Measurements from ENCODE around the gene ASIC3. TPM values are rescaled to one million over a fixed set of nuclear protein-coding genes. Genes with fewer than 3 reads are reported as not detected.

Gene ASIC3
- total and polyA plus RNA-seq, 2 of the 8 experiments (the other 6 are each of a cell fraction or from before 2014, with no cell fraction given) = 1.6 to 1.9 TPM

DNA sequence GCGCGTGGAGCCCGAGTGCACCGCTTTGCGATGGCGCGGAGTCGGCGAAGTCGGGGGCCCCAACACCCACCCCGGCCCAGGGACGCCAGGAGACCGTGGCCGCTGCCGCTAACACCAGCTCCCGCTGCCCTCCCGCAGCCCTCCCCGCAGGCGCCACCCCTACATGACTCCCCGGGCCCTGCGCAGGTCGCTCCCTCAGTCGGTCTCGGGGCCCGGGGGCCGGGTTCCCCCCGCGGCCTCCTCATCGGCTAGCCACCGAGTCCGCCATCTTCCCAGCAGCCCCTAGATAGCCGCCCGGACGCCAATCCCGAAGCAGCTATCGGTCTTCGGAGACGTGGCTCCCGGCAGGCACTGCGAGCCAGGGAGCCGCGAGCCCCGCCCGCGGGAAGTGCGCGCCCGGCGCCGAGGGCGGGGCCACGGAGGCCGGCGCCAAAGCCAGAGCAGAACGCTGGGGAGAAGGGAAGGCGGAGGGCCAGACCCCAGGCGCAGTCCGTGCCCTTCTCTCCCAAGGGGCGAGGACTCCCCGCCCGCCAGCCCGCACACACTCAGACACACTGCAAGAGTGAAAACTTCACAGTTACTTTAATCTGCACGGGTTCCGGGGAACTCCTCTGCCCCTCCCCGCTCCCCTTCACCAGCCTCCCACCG, 32.3 kb downstream of the ASIC3 start, which contains the start of gene FASTK (continued):
- no peak for TF ChIP-seq TEAD4 (IDR thresholded peaks at IDR 0.05; ENCODE audit: low read depth, low read length)
- TF ChIP-seq, protein P1, sequence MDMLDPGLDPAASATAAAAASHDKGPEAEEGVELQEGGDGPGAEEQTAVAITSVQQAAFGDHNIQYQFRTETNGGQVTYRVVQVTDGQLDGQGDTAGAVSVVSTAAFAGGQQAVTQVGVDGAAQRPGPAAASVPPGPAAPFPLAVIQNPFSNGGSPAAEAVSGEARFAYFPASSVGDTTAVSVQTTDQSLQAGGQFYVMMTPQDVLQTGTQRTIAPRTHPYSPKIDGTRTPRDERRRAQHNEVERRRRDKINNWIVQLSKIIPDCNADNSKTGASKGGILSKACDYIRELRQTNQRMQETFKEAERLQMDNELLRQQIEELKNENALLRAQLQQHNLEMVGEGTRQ (IDR thresholded peaks at IDR 0.05; ENCODE audit: low read length) = no peak
- TF ChIP-seq, protein P2, sequence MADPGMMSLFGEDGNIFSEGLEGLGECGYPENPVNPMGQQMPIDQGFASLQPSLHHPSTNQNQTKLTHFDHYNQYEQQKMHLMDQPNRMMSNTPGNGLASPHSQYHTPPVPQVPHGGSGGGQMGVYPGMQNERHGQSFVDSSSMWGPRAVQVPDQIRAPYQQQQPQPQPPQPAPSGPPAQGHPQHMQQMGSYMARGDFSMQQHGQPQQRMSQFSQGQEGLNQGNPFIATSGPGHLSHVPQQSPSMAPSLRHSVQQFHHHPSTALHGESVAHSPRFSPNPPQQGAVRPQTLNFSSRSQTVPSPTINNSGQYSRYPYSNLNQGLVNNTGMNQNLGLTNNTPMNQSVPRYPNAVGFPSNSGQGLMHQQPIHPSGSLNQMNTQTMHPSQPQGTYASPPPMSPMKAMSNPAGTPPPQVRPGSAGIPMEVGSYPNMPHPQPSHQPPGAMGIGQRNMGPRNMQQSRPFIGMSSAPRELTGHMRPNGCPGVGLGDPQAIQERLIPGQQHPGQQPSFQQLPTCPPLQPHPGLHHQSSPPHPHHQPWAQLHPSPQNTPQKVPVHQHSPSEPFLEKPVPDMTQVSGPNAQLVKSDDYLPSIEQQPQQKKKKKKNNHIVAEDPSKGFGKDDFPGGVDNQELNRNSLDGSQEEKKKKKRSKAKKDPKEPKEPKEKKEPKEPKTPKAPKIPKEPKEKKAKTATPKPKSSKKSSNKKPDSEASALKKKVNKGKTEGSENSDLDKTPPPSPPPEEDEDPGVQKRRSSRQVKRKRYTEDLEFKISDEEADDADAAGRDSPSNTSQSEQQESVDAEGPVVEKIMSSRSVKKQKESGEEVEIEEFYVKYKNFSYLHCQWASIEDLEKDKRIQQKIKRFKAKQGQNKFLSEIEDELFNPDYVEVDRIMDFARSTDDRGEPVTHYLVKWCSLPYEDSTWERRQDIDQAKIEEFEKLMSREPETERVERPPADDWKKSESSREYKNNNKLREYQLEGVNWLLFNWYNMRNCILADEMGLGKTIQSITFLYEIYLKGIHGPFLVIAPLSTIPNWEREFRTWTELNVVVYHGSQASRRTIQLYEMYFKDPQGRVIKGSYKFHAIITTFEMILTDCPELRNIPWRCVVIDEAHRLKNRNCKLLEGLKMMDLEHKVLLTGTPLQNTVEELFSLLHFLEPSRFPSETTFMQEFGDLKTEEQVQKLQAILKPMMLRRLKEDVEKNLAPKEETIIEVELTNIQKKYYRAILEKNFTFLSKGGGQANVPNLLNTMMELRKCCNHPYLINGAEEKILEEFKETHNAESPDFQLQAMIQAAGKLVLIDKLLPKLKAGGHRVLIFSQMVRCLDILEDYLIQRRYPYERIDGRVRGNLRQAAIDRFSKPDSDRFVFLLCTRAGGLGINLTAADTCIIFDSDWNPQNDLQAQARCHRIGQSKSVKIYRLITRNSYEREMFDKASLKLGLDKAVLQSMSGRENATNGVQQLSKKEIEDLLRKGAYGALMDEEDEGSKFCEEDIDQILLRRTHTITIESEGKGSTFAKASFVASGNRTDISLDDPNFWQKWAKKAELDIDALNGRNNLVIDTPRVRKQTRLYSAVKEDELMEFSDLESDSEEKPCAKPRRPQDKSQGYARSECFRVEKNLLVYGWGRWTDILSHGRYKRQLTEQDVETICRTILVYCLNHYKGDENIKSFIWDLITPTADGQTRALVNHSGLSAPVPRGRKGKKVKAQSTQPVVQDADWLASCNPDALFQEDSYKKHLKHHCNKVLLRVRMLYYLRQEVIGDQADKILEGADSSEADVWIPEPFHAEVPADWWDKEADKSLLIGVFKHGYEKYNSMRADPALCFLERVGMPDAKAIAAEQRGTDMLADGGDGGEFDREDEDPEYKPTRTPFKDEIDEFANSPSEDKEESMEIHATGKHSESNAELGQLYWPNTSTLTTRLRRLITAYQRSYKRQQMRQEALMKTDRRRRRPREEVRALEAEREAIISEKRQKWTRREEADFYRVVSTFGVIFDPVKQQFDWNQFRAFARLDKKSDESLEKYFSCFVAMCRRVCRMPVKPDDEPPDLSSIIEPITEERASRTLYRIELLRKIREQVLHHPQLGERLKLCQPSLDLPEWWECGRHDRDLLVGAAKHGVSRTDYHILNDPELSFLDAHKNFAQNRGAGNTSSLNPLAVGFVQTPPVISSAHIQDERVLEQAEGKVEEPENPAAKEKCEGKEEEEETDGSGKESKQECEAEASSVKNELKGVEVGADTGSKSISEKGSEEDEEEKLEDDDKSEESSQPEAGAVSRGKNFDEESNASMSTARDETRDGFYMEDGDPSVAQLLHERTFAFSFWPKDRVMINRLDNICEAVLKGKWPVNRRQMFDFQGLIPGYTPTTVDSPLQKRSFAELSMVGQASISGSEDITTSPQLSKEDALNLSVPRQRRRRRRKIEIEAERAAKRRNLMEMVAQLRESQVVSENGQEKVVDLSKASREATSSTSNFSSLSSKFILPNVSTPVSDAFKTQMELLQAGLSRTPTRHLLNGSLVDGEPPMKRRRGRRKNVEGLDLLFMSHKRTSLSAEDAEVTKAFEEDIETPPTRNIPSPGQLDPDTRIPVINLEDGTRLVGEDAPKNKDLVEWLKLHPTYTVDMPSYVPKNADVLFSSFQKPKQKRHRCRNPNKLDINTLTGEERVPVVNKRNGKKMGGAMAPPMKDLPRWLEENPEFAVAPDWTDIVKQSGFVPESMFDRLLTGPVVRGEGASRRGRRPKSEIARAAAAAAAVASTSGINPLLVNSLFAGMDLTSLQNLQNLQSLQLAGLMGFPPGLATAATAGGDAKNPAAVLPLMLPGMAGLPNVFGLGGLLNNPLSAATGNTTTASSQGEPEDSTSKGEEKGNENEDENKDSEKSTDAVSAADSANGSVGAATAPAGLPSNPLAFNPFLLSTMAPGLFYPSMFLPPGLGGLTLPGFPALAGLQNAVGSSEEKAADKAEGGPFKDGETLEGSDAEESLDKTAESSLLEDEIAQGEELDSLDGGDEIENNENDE (IDR thresholded peaks at IDR 0.05; ENCODE audit: insufficient replicate concordance, low read length) = no peak
